ENCODE data around the gene SECTM1.
"Not testable (repeated sequence)": the region's sequence is repeated elsewhere in the genome, so short reads cannot be mapped to it uniquely, and the experiment has no call there.

The SECTM1 gene

DNA sequence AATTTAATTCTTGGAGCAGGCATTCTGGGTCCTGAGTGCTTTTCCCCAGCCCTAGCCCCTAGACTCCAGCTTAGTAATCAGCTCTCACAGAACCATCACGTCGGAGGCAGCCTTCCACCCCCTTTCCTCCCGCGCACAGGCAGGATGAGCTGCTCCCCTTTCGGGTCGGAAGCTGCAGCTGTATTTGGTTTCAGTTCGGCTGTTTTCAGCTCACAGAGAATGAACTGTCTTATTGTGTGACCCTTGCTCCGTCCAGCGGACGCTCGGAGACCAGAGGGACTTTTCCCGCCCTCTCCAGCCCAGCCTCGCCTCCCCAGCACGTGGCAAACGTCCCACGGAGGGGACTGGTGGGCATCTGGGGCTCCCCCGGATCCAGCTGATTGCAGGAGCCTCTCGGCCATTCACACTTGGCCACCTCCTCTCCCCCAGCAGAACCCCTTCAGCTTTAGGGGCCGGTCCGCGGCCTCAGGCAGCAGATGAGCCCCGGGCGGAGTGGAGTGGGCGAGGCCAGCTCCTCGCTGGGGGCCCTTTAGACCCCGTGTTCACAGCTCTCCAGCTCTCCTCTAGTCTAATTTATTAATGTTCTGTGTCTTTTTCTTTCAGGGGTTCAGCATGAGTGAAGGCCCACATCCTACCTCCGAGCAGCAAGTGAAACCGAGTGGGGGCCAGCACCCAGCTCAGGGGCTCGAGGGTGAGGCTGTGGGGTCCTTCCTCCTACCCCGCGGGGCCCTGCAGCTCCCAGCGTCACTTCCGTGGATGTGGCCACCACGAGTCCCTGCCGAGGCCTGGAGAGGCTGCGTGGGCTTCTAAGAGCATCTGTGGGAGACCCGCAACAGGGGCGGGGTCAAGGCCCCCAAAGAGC is 37.1 kb upstream of the SECTM1 start:
- DNase-seq = no peak

DNA sequence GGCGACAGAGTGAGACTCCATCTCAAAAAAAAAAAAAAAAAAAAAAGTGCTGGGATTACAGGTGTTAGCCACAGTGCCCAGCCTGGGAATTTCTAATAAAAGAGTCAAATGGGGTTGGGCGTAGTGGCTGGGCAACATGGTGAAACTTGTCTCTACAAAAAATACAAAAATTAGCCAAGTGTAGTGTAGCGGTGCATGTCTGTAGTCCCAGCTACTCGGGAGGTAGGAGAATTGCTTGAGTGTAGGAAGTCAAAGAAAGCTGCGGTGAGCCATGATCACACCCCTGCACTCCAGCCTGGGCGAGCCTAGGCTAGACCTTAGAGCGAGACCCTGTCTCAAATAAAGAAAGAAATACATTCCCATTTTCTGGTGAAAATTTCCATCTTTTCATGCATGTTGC is 35.6 kb upstream of the SECTM1 start:
- no peak for DNase-seq

DNA sequence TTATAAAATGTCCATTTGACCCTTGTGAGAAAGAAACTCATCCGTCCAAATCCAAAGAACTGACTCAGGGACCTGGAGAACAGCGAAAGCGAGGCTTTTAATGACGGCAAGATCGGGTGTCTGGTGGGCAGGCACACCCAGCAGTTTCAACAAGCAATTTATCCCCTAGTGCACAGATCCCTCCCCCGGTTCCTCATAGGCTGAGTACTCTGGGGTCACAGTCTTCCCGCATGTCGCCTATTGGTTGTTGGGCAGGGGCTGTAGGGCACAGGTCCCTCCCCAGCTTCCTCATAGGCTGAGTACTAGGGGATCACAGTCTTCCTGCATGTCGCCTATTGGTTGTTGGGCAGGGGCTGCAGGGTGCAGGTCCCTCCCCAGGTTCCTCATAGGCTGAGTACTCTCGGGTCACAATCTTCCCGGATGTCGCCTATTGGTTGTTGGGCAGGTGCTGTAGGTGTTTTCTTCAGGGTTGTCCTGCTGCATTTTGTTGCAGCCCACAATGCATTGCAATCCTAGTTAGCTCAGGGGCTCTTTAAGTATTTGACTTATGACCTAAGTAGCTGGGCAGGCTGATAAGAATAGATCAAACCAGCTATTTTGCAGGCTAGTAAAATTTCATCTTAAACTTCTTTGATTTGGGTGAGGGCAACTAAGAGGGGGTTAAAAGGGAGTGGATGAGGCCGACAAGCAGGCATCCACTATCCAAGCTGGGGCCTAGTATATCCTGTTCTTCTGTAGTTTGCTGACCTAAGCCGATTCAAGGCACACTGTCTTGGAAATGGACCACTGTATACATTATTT is 34.4 kb upstream of the SECTM1 start:
- no peak for DNase-seq

DNA sequence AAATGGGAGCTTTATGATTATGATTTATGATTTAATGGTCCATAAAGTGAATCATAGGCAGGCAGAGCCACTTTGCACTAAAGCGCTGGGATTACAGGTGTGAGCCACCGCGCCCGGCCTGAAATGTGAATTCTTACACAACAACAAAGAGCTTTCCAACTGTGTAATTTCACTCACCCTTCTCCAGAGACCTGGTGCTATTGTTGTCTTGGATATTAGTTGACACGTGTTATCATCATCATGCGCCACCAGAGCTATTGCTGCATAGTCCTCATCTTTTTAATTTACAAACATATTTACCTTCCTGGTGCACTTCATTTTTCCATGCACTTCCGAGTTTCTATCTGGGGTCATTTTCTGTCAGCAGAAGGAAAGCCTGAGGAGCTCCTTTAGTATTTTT is 33.2 kb upstream of the SECTM1 start:
- no peak for DNase-seq

DNA sequence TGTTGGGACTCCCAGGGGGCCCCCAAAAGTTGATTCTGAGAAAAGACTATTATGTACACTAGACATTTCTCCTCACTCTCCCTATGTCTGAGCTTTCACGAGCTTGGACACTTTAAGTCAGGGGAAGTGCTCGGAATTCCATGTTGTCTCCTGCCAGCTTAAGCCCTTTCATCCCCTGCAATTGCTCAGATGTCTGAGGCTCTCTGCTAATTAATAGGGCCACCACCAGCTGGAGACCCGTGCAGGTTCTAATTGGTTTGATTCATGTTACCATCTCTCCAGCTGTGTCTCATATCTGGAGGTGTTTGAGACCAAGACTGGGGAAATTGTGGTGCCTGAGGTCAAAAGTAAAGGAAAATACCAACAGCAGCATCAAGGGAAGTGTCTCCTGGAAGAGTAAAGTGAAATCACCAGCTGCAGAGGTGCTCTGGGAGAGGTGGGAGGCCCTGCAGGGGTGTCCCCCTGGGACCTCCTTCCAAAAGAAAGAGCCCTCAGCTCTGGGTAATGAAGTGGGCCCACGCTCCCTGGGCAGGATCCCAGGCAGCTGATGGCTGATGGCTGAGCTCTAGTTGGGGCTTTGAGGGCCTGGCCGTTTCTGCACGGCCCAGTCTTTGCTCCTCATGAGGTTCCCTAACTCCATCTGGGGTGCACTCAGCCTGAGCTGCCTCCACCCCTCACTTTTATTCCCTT is 32.2 kb upstream of the SECTM1 start:
- no peak for DNase-seq

DNA sequence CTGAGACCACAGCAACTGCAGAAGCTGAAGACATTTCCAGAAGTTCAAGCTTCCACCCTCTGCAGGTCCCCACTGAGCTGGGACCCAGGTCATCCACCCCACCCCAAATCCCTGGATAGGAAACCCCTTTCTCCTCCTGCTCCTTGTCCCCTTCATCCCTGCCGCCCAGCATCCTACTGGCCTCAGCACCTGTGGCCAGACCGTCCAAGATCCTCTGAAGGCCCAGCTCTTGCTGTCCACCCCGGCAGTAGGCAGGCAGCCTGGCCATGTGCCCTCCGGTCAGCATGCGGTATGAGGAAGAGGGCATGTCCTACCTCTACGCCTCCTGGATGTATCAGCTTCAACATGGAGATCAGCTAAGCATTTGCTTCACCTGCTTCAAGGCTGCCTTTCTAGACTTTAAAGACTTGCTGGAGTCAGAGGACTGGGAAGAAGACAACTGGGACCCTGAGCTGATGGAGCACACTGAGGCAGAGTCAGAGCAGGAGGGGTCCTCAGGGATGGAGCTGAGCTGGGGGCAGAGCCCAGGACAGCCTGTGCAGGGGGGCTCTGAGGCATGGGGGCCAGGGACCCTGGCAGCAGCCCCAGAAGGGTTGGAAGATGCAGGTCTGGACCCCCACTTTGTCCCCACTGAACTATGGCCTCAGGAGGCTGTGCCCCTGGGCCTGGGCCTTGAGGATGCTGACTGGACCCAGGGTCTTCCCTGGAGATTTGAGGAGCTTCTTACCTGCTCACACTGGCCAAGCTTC is 28.5 kb upstream of the SECTM1 start:
- DNase-seq = no peak

DNA sequence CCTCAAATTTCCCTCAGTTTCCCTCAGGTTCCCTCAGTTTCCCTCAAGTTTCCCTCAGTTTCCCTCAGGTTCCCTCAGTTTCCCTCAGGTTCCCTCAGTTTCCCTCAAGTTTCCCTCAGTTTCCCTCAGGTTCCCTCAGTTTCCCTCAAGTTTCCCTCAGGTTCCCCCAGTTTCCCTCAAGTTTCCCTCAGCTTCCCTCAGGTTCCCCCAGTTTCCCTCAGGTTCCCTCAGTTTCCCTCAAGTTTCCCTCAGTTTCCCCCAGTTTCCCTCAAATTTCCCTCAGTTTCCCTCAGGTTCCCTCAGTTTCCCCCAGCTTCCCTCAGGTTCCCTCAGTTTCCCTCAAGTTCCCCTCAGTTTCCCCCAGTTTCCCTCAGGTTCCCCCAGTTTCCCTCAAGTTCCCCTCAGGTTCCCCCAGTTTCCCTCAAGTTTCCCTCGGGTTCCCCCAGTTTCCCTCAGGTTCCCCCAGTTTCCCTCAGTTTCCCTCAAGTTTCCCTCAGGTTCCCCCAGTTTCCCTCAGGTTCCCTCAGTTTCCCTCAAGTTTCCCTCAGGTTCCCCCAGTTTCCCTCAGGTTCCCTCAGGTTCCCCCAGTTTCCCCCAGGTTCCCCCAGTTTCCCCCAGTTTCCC is 26.0 kb upstream of the SECTM1 start:
- DNase-seq = not testable (repeated sequence)

DNA sequence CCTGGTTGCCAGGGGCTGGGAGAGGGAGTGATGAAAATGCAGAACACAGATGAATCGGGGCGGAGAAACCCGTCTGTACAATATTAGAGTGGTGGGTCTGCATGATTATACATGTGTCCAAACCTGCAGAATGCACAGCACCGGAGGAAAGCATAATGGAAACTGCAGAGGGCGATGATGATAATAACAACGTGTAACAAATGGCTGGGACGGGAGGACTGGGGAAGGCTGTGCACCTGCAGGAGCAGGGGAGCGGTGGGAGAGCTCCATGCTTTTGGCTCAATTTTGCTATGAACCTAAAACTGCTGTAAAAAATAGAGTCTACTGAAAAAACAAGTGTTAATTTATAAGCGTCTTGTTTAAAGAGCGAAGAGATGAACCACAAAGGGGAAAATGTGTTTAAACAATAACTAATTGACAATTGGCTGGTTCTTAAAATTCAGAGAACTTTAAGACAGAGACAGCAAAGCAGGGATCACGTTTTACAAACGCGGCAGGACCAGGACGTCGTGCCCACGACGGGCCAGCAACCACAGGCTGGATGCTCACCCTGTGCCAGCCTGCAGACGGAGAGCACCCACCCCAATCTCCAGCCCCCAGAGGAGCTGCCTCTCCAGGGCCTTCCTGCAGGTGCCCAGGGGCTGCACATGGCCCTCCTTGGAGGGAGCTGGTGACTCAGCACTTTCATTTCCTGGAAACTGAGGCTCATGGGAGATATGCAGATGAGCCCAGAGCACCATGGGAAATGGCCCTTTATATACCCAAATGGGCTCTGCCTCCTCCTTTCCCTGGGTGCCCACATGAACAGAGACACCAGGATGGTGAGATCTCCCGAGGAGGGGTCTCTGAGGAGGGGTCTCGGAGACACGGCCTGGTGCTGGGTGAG is 25.1 kb upstream of the SECTM1 start, which contains the start of gene TEX19:
TEX19 (plus strand) TSS at position 783 of the 886 bp plus-strand sequence. CDS start 2,904 bp downstream, outside the sequence.
- DNase-seq = no peak

DNA sequence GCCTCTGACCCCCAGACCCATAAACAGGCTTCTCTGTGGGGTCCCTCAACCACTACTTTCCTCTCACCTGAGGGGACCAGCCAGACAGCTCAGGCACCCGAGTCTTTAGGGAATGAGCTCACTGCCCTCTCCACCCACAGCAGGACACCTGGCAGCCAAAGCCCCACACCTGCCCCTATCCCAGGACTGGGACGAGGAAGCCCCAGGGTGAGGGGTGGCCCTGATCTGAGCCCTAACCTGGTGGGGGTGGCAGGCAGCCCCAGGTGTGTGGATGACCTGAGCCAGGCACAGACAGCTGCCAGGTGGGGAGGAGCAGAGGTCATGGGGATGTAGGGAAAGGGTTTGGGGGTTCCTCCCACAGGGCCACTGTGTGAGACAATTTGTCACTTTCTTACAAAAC is 23.8 kb upstream of the SECTM1 start:
- no peak for DNase-seq

DNA sequence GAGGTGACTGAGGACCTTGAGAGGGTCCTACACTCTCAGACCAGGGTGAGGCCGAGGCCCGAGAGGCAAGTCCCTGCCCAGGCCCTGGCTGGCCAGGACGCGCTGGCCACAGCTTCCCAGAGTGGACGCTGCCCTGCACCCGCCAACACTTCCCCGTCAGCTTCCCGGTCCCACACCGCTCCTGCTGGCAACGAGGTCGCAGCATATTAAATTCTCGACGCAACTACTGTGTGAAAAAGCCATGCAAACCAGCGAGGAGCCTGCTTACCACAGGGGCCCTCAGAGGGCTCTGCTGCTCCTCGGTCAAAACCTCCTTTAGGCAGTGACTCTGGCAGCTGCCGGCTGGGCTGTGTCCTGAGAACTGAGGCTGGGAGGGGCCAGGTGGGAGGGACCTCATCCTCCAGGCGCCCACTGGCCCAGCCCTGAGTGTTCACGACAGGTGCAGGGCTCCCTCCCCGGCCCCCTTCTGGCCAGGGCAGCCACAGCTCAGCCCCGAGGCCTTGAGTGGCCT is 23.3 kb upstream of the SECTM1 start:
- no peak for DNase-seq

DNA sequence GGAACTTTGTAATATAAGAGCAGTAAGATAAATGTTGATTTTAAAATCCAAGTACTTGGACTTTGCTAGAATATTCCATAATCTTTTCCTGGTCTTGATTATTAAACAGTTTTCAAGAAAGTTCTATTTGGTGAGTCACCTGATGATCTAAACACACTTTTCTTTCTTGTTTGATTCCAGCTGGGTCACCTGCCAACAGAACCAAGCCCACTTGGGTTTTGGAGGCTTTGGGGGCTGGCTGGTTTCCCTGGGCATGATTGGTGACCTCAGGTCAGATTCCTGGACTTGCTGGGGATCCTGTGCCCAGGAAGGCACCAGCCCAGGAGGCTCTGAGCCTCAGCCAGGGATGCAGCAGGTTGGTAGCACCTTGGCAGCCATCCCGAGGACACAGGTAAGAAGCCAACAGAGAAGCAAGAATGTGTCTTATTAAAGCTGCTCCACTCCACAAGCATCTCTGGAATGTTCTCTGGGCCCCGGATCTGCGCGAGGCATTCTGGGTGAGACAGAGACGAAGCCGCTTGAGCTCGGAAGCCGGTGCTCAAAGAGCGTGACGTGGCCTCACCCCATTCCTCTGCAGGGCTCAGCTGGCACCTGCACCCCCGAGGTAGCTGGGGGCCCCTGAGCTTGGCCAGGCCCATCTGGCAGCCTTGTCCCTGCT is 22.3 kb upstream of the SECTM1 start:
- DNase-seq = no peak

DNA sequence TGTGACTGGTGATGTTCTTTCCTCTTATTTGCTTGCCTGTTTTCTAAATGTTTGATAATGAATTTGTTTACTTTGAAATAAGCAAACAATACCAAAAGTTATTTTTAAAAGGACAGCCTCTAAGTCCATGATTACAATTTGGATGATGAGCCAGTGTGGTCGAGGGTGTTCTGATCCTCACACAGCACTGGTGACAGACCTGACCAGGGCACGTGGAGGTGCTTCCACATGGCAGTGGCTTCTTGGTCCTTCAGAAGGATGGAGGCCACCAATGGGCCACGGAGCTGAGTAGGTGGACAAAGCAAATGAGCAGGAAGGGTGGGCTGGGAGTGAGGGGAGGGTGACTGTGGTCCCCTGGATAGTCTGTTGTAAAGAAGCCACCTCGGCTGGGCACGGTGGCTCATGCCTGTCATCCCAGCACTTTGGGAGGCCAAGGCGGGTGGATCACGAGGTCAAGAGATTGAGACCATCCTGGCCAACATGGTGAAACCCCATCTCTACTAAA is 21.3 kb upstream of the SECTM1 start:
- no peak for DNase-seq

DNA sequence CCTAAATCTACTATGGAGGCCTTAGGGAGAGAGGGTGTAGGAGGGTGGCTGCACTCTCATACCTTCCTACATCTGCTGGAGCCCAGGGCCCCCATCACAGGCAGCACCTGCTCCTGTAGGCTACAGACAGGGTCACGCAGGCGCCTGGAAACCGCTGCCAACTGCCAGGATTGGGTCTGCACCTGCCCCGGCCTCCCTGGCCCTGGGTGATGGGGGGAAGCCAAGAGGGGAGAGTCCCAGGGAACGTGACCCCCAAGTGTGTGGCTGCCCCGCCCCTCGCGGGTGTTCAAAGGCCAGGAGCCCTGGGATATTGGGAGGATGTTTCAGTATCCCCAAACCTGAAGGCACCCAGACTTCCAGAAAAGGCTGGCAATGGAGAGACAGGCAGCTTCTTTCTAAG is 19.9 kb upstream of the SECTM1 start:
- DNase-seq = no peak

DNA sequence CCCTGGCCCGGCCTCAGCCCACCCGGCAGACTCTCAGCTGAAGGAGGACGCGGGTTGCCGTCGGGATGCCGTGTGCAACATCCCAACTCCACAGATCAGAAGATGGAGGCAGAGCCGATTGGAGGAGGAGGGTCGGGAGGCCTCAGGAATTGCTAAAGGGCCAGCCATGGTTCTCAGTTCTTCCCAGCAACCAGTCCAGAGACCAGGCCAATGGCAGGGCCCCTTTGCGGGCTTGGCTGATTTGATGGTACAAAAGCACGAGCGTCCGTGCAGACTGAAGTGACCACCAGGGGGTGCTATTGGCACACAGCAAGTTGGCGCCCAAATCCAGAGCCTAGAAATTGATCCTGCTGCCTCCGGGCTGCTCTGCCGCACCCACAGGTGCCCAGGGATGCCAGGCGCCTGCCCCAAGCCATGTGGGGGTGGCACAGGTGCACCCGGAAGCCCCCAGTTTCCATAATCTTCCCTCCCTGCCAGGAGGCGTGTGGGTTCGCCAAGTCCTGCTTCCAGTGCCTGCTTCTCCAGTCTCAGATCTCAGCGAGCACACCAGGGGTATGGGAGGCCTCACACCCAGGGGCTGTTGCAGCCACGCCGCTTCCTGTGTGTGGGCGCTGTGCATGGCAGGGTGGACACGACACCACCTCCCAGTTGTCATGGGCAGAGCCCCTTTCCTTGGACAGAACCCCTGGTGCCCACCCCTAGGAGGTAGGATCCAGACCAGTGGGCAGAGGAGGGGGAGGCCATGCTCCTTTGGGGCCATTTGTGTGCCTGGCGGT is 18.3 kb upstream of the SECTM1 start:
- DNase-seq = peak in 54 of 56 donors; percentile 5 to 90 (median 57)

DNA sequence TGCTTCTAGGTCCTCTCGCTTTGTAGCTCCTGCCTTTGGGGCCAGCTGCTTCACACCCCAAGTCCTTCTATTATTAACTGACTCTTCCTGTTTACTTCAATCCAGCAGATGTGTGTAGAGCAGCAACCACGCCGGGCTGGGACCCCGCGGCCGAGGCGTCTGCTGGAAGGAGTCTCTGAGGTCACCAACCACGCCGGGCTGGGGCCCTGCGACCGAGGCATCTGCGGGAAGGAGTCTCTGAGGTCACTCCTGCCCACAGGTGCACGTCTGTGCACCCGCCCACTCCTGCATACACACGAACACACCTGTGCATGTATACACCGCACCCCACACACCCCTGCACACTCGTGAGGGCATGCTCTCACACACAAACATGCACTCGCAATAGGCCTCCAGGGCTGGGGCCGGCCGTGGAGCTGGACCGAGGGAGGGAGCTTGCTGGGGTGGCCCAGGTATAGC is 17.7 kb upstream of the SECTM1 start:
- no peak for DNase-seq

DNA sequence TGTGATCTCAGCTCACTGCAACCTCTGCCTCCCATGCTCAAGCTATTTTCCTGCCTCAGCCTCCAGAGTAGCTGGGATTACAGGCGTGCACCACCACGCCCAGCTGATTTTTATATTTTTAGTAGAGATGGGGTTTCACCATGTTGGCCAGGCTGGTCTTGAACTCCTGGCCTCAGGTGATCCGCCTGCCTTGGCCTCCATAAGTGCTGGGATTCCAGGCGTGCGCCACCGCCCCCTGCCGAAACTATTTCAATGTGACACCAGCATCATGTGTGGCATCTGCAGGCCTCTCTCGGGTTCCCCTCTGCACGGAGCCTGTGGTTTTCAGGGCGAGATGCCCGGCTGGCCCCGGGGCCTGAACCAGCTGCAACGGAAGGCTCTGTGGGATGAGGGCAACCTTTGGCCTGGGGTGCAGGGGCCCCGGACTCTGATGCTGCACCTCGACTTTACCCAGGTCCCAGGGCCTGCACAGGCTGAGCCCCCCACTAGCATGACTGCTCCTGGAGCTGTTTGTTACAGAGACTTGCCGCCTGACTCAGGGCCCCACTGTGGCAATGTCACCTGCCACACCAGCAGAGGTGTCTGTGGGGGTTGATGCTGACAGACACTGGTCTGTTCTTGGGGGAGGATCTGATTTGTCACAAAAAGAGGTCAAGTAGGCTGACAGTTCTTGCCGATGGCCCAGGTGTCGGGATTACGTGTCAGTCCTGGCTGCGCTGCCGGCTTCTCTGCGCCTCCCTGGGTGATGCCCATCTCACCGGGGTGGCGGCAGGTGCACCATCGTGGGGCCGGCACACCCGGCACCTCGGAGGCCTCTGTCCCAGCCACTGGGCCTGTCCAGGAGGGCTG is 16.8 kb upstream of the SECTM1 start:
- no peak for DNase-seq

DNA sequence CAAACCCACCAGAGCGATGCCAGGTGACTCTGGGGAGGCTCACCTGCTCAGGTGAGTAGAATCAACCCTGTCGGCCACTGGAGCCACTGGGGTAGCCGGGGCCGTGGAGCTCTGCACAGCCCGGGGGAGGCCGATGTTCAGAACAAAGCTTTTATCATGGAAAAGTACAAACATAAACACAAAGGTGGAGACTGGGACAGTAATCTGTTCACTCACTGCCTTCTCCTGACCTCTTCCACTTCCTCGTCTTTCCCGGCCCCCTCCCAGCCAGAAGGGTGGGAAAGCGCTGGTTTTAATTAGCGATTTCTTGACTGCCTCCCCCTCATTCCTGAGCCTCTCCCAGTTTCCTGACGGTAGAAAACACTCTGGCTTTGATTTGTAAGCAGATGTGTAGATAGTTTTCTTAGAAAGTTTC is 15.7 kb upstream of the SECTM1 start:
- DNase-seq = no peak

Measured in amygdala (tissue), 56 donors.